GM23338 (cell line): ENCODE data around the gene ARPC4.

ENCODE experiments used
- POLR2AphosphoS5 ChIP-seq: IDR thresholded peaks from 2 replicates; pipeline ENCODE4 v1.6.1; 2016; ENCODE audit warnings: antibody characterized with exemption, low read depth
- REST ChIP-seq: IDR thresholded peaks from one replicate; pipeline ENCODE4 v1.6.1; 2018; ENCODE audit warnings: antibody characterized with exemption; ENCODE audit not compliant: unreplicated experiment
- STAT1 ChIP-seq: IDR thresholded peaks from one replicate; pipeline ENCODE4 v1.6.1; 2016; ENCODE audit warnings: antibody characterized with exemption; ENCODE audit not compliant: unreplicated experiment
- TF ChIP-seq, protein P1 (sequence below), 2 experiments: fragments of 200-600 bp in 1 of 2; sonication (generic) in 1 of 2; conservative IDR thresholded peaks; 2 replicates each; pipeline versions ENCODE4 v1.5.1 to v1.6.1; 2016 to 2017; ENCODE audit warnings: antibody characterized with exemption in 2 of 2, low read depth in 2 of 2, mild to moderate bottlenecking in 2 of 2, moderate library complexity in 1 of 2

DNA sequence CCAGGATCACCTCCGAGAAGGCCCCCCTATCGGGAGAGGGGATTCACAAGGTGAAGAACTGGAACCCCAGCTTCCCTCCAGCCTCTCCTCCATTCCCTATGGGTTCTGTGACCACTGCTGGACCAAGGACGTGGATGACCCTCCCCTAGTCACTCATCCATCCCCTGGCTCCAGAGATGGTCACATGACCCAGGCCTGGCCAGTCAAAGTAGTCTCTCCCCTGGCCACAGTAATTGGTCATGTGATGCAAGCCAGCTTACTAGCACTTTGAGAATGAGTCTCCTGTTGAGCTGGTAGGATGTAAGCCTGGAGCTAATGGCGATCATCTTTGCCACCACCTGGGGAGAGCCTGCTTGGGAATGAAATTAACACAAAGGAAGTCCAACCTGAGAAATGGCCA, 27.0 kb upstream of the ARPC4 start:
- TF ChIP-seq, protein P1, sequence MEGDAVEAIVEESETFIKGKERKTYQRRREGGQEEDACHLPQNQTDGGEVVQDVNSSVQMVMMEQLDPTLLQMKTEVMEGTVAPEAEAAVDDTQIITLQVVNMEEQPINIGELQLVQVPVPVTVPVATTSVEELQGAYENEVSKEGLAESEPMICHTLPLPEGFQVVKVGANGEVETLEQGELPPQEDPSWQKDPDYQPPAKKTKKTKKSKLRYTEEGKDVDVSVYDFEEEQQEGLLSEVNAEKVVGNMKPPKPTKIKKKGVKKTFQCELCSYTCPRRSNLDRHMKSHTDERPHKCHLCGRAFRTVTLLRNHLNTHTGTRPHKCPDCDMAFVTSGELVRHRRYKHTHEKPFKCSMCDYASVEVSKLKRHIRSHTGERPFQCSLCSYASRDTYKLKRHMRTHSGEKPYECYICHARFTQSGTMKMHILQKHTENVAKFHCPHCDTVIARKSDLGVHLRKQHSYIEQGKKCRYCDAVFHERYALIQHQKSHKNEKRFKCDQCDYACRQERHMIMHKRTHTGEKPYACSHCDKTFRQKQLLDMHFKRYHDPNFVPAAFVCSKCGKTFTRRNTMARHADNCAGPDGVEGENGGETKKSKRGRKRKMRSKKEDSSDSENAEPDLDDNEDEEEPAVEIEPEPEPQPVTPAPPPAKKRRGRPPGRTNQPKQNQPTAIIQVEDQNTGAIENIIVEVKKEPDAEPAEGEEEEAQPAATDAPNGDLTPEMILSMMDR (conservative IDR thresholded peaks at IDR 0.05; ENCODE audit: low read depth in 2 of 2) = no peak
- TF ChIP-seq POLR2AphosphoS5 (no peak), REST (no peak), STAT1 (no peak)
